ENCODE measurements around the gene ZNF527.
A peak's percentile ranks its signal among the peaks of the same experiment; 100 is the strongest.
"Not testable (repeated sequence)": the region's sequence is repeated elsewhere in the genome, so short reads cannot be mapped to it uniquely, and the experiment has no call there.

Gene ZNF527

DNA sequence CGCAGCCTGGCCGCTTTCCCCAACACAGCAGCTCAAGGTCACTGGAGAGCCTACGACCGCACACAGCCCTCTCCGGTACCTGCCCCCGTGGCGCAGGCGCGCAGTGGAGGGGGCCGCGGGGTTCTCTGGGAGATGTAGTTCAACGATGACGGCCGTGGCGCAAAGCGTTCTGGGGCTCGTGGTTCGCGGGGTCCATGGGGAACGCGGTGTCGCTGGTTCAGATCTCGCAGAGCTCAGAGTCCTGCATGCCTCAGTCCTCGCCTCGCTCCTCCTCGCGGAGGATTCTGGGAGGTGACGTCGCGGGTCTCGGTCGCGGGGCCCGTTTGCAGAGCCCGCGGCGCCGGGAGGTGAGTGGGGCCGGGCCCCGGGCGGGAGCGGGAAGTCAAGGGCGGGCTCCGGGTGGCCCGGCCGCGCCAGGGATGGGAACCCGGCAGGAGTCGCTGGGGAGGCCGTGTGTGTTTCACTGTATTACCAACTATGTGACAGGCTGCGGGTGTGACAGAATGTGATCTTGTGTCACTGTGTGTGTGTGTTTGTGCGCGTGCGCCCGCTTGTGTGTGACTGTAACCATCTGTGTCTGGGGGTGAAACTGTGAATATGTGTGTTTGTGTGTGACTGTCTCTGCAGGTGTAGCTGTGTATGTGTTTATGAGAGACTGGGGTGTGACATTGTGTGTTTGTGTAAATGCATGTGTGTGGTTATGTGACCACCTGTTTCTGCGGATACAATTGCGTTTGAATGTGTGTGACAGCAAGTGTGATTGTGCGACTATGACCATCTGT is at the start of gene ZNF527:
ZNF527 (plus strand) TSS at position 220 of the 782 bp plus-strand sequence. CDS start 3,100 bp downstream, outside the sequence.
- peak; percentile 97 for DNase-seq (ENCODE audit: low spot score)

DNA sequence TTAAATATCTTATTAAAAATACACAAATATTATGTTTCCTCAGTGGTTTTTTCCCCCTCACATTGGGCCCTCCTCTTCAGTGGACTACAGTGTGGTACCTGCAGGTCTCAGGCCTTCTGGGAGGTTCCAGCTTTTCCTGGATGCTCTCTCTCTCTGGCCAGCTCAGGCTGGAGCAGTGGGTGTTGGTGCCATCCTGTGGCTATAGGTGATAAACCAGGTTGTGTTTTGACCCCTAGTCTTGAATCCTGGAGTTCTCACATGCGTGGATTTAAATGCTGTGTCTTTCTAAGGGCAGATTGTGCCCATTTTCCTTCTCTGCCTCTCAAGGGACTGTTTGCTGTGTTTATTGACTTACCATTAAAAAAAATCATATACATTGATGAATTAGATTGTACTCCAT is 41.2 kb upstream of the ZNF527 start:
- DNase-seq (ENCODE audit: low spot score), result no peak

DNA sequence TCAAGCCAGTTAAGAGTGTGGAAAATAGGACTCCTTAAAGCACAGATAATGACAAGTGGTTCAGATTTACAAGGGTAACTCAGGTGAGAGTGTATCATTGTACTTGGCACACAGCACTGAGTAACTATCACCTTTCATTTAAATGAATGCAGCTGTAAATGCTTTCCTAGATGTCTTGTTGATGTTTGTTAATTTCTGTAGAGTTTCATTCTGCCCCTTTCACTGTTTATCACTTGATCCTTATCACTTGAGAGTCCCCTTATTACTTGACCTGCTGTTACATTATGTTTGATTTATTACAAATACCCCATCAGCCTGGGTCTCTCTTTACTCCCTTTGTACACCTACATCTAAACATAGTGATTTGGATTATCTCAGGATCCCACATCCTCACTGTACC is 38.1 kb upstream of the ZNF527 start:
- DNase-seq (ENCODE audit: low spot score), result no peak

DNA sequence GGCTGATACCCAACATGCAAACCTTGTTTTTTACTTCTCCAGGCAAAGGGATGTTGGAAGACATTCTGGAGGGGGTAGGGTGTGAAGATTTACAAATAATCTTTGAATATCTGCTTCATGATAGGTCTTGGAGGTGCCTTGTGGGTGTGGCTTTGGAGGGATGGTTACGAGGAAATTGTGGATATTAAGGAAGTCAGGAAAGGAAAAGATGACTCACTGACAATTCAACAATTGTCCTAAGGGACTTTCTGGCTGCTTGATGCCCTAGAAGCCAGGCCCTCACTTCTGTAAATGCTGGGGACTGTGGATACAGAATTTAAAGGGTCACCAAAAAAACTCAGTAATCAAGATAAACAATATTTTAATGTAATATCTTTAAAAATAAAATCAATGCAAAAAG is 37.4 kb upstream of the ZNF527 start:
- DNase-seq (ENCODE audit: low spot score), result no peak

DNA sequence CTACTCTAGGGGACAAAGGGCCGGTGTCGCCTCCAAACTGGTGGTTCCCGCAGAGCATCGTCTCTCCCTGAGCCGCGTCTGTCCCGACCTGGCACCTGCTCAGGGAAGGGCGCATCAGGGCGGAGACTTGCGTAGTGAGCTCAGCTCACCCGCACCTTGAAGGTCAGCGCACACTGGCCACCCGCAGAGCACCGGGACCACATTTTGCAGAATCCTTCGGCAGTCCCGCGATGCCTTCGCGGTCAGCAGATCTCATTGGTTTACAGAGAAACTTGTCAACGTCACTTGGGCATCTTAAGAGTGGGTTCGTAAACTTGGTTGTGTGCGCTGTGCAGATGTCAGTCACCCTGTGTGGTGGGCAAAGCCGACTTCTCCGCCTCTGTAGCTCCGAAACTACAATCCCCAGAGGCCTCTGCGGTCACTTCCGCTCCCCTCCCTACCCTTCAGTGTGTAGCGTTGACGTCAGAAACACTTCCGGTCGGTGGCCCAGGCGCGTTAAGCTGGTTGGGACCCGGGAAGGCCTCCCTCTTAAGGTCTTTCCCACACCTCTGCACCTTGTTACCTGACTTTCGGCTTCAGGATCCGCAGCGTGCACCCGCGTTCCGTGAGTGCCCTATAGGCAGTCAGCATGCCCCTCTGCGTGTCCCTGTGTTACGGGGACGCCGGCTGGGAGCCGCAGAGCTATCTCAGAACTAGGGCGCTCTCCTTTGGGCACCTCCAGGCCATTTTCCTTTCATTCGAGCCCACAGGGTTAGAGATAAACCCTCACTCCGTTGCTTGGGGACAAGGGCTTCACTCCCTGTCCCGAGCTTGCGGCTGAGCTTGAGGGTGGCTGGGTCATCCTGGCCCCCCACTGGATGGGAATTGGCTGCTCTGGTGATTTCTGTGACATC is 36.5 kb upstream of the ZNF527 start:
- DNase-seq (ENCODE audit: low spot score), result peak; percentile 88

DNA sequence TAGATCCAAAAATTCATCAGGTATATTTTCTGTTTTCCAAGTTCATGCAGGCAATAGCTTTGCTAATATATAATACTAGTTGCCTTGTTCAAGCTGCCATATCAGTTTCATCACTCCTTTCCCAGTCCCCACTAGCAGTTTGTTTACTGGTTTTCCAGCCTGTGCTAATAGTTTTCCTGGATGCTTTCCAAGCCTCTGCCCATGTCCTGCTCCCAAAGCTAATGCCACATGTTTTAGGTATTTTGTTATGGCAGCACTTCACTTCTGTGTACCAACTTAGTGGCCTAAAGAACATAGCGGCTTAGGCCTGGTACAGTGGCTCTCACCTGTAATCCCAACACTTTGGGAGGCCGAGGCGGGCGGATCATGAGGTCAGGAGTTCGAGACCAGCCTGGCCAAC is 28.1 kb upstream of the ZNF527 start:
- DNase-seq (ENCODE audit: low spot score), result no peak

DNA sequence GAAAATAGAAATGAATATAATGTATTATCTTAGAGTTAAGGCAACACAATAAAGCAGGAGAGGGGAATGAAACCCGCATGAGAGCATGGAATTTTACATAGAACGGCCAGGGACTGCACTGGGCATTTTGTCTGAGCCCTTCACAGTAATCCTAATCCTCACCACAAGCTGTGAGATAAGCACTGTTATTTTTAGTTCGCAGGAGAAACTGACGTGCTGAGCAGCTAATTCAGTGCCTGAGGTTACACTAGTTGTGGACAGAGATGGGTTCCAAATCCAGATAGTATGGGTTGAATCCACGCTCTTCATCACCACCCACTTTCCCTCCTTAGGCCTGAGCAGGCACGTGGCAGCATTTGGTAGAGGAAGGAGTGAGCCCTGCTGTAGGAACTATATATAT is 24.8 kb upstream of the ZNF527 start:
- no peak for DNase-seq (ENCODE audit: low spot score)

DNA sequence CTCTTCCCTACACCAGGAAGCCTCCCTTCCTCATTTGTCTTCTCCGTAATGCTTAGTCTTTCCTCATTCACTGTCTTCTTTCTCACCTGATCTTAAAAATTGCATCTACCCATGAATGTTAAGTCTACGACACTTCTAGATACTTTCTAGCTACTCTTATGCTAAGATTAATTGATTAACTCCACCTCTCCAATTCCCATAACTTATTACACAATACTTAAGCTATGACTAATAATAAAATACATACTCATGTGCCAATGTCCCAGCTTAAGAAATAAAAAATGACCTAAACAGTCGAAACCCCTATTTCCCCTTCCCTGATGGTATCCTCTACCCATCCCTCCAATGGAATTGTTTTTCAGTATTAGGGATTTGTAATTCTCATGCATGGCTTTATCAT is 22.8 kb upstream of the ZNF527 start:
- no peak for DNase-seq (ENCODE audit: low spot score)

DNA sequence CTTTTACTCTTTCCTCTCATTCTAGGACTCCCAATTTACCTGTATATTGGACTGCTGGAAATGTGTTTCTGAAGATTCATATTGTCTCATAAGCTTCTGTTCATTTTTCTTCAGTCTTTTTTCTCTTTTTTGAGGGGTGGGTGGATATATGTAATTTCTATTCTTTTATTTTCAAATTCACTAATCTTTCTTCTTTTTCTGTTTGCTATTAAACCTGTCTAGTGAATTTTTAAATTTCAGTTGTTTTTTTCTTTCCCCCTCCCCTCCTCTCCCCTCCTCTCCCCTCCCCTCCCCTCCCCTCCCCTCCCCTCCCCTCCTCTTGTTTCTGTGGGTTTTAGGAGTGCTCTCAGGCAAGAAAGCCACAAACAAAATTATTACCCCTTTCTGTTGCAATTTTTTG is 16.9 kb upstream of the ZNF527 start:
- no peak for DNase-seq (ENCODE audit: low spot score)

DNA sequence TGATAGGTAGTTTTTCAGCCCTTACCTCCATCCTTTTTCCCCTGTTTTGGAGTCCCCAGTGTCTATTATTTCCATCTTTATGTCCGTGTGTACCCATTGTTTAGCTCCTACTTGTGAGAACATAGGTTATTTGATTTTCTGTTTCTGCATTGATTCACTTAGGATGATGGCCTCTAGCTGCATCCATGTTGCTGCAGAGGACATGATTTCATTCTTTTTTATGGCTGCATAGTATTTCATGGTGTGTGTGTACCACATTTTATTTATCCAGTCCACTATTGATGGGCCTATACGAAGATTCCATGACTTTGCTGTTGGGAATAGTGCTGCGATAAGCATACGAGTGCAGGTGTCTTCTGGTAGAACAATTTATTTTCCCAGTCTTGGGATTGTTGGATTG is 15.0 kb upstream of the ZNF527 start:
- no peak for DNase-seq (ENCODE audit: low spot score)

DNA sequence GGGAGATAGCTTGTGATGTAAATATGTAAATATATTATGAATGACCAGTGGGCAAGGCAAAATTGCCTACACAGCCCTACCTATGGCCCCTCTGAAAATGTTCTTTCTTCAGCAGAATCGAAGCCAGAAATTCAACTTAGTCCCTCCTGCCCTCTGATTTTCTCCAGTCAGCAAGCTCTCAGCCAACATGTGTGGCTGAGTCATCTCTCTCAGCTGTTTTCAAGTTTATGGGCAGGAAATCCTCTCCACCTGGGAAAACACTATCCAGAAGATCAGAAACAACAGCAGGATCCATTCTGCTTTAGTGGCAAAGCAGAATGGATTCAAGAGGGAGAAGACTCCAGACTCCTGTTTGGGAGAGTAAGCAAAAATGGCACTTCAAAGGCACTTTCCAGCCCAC is 8.9 kb upstream of the ZNF527 start:
- no peak for DNase-seq (ENCODE audit: low spot score)

DNA sequence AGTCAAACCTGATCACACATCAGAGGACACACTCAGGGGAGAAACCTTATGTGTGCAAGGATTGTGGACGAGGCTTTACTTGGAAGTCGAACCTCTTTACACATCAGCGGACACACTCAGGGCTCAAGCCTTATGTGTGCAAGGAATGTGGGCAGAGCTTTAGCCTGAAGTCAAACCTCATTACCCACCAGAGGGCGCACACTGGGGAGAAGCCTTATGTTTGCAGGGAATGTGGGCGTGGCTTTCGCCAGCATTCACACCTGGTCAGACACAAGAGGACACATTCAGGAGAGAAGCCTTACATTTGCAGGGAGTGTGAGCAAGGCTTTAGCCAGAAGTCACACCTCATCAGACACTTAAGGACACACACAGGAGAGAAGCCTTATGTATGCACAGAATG is 8.2 kb upstream of the ZNF527 start:
- DNase-seq (ENCODE audit: low spot score), result no peak

DNA sequence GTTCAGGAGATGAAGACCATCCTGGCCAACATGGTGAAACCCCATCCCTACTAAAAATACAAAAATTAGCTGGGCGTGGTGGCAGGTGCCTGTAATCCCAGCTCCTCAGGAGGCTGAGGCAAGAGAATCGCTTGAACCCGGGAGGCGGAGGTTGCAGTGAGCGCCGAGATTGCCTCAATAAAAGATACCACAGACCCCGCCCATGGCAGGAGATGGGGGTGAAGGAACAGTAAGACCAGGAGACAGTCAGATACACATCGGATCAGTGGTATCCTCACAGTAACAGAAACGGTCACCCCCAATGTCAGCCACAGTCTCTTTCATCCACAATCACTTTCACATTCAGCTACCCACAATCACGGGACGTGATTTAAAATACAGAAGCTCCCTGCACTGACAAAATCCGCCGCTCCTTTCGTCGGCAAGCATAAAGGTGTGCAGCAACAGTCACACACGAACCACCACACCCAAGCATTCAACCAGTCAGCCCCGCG is 466 bp upstream of the ZNF527 start:
- DNase-seq (ENCODE audit: low spot score), result not testable (repeated sequence)

DNA sequence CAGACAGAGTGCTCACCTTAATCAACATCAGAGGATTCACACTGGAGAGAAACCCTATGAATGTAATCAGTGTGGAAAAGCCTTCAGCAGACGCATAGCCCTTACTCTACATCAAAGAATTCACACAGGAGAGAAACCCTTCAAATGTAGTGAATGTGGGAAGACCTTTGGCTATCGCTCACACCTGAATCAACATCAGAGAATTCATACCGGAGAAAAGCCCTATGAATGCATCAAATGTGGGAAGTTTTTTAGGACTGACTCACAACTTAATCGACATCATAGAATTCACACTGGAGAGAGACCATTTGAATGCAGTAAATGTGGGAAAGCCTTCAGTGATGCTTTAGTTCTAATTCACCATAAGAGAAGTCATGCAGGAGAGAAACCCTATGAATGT is 18.3 kb downstream of the ZNF527 start:
- DNase-seq (ENCODE audit: low spot score), result no peak

DNA sequence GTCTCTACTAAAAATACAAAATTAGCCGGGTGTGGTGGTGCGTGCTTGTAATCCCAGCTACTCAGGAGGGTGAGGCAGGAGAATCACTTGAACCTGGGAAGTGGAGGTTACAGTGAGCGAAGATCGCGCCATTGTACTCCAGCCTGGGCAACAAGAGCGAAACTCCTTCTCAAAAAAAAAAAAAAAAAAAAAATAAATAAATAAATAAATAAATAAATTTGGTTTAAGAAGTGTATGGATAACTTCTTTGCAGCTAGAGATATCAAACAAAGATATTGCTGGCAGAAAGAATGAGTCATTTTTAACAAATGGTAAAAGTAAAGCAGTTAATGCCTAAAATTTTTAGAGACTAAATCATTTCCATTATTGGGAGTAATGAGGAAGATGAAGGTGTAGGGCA is 20.5 kb downstream of the ZNF527 start:
- DNase-seq (ENCODE audit: low spot score), result not testable (repeated sequence)

DNA sequence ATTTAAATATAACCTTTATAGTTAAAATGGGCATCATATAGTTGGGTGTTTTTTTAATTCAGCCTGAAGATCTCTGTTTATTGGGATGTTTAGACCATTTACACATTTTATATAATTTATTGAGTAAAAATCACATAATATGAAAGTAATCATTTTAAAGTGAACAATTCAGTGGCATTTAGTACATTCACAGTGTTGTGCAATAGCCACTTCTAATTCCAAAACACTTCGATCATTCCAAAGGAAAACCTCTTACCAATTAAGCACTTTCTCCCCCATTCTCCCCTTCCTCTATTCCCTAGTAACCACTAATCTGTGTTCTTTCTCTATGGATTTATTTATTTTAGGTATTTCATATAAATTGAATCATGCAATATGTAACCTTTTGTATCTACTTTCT is 30.2 kb downstream of the ZNF527 start:
- no peak for DNase-seq (ENCODE audit: low spot score)

DNA sequence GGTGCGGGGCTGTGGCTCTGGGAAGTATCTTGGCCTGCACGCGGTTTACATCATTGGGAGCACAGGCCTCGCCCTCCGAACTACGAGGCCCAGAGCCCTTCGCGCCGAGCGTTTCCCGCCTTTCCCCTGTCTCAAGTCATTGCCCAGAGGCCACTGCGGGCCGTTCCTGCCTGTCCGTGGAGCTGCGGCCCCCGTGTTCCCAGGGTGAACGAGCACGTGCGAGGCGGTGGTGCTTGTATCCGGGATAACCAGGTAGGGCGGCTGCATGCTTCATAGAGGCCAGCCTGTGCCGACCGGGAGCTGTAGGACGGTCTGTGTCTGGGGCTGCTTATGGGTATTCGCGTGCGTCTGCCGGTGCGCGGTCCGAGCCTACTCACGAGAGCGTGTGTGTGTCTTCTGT is 32.5 kb downstream of the ZNF527 start:
- DNase-seq (ENCODE audit: low spot score), result no peak

DNA sequence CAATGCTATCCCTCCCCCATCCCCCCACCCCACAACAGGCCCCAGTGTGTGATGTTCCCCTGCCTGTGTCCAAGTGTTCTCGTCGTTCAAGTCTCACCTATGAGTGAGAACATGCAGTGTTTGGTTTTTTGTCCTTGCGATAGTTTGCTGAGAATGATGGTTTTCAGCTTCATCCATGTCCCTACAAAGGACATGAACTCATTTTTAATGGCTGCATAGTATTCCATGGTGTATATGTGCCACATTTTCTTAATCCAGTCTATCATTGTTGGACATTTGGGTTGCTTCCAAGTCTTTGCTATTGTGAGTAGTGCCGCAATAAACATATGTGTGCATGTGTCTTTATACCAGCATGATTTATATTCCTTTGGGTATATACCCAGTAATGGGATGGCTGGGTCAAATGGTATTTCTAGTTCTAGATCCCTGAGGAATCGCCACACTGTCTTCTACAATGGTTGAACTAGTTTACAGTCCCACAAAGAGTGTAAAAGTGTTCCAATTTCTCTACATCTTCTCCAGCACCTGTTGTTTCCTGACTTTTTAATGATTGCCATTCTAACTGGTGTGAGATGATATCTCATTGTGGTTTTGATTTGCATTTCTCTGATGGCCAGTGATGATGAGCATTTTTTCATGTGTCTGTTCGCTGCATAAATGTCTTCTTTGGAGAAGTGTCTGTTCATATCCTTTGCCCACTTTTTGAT is 35.4 kb downstream of the ZNF527 start:
- not testable (repeated sequence) for DNase-seq (ENCODE audit: low spot score)

DNA sequence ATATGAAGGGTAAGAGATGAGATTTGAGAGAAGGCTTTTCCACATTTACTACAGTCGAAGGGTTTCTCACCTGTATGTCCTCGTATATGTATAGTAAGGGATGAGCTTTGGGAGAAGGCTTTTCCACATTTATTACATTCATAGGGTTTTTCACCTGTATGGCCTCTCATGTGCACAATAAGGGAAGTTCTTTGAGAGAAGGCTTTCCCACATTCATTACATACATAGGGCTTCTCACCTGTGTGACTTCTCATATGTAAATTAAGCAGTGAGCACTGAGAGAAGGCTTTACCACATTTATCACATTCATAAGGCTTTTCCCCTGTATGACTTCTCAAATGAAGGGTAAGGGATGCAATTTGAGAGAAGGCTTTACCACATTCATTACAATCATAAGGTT is 41.8 kb downstream of the ZNF527 start:
- DNase-seq (ENCODE audit: low spot score), result no peak

DNA sequence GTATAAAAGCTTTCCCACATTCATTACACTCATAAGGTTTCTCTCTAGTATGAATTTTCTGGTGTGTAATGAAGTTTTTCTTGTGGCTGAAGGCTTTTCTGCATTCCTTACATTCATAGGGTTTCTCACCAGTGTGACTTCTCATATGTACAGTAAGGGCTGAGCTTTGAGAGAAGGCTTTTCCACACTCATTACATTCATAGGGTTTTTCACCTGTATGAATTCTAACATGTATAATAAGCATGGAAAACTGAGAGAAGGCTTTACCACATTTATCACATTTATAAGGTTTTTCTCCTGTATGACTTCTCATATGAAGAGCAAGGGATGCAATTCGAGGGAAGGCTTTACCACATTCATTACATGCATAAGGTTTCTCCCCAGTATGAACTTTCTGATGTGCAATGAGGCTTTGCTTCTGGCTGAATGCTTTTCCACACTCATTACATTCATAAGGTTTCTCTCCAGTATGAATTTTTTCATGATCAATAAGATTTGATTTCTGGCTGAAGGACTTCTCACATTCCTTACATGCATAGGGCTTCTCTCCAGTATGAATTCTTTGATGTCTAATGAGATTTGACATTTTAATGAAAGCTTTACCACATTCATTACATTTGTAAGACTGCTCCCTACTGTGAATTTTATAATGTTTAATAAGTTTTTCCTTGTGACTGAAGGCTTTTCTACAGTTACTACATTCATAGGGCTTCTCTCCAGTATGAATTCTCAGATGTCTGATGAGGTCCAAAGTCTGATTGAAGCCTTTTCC is 42.6 kb downstream of the ZNF527 start:
- DNase-seq (ENCODE audit: low spot score), result no peak
